HepG2 (cell line): ENCODE measurements around the gene TYW1B.

ENCODE experiments used
- CTCF ChIP-seq: sonication (generic); formaldehyde crosslinking; IDR thresholded peaks from 2 replicates; pipeline ENCODE4 v1.5.0; 2020; ENCODE audit warnings: mild to moderate bottlenecking, missing genetic modification reagents, moderate library complexity
- EP300 ChIP-seq, 3 experiments: sonication (generic) in 1 of 3; formaldehyde crosslinking in 1 of 3; IDR thresholded peaks; 2 replicates each; pipeline versions ENCODE4 v1.5.1 to v1.6.1; 2011 to 2020; ENCODE audit warnings: low read depth in 2 of 3, low read length in 2 of 3, borderline replicate concordance in 1 of 3, improper control_type of control experiment in 1 of 3, mild to moderate bottlenecking in 1 of 3, missing genetic modification reagents in 1 of 3, moderate library complexity in 1 of 3
- FOXA3 ChIP-seq: IDR thresholded peaks from 2 replicates; pipeline ENCODE4 v1.6.1; 2016; ENCODE audit warnings: missing genetic modification reagents, missing compliant biosample characterization
- POLR2A ChIP-seq, 2 experiments: IDR thresholded peaks; 2 replicates each; pipeline ENCODE4 v1.6.1; 2011; ENCODE audit warnings: low read depth in 2 of 2, low read length in 2 of 2, mild to moderate bottlenecking in 1 of 2, moderate library complexity in 1 of 2; ENCODE audit not compliant: insufficient read depth in 1 of 2
- SRSF9 ChIP-seq: fragments of 200-400 bp; formaldehyde crosslinking; IDR thresholded peaks from 2 replicates; pipeline ENCODE4 v1.6.1; 2018; ENCODE audit warnings: borderline replicate concordance, mild to moderate bottlenecking, low read depth, low read length; ENCODE audit not compliant: insufficient read depth, poor library complexity, severe bottlenecking
- TCF12 ChIP-seq, 2 experiments: fragments of 450-650 bp in 1 of 2; sonication (generic) in 1 of 2; formaldehyde crosslinking in 1 of 2; IDR thresholded peaks; 2 replicates each; pipeline versions ENCODE4 v1.6.1 to v1.8.0; 2017 to 2022; ENCODE audit warnings: antibody characterized with exemption in 1 of 2, mild to moderate bottlenecking in 1 of 2, missing genetic modification reagents in 1 of 2, moderate library complexity in 1 of 2
- ZNF329 ChIP-seq: sonication (generic); formaldehyde crosslinking; IDR thresholded peaks from 2 replicates; pipeline ENCODE4 v1.9.0; 2021; ENCODE audit warnings: low read depth, mild to moderate bottlenecking, missing genetic modification reagents

DNA sequence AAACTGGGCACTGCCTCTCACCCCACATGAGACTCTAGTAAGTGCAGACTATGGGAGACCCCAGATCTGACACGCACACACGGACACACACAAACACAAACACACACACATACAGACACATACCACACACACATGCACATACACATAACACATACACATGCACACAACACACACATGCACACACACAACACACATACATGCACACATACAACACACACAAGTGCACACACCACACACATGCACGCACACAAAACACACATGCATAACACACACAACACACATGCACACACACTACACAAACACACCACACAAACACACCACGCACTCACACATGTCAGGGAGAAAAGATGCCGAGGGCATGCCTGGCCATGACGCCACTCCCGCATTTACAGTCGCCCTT is 205.5 kb downstream of the TYW1B start:
- TF ChIP-seq CTCF (no peak), EP300 (IDR thresholded peaks at IDR 0.05; ENCODE audit: low read depth in 2 of 2, low read length in 2 of 2) (no peak), EP300 (CRISPR knock-in tag; IDR thresholded peaks at IDR 0.05; ENCODE audit: borderline replicate concordance) (no peak), TCF12 (IDR thresholded peaks at IDR 0.05) (no peak), TCF12 (CRISPR knock-in tag; IDR thresholded peaks at IDR 0.05) (no peak), FOXA3 (CRISPR knock-in tag) (no peak), POLR2A (IDR thresholded peaks at IDR 0.05; ENCODE audit: insufficient read depth in 1 of 2, low read depth in 2 of 2, low read length in 2 of 2) (no peak), SRSF9 (no peak), ZNF329 (CRISPR knock-in tag) (no peak)
